ENCODE results near the gene USPL1.

DNA sequence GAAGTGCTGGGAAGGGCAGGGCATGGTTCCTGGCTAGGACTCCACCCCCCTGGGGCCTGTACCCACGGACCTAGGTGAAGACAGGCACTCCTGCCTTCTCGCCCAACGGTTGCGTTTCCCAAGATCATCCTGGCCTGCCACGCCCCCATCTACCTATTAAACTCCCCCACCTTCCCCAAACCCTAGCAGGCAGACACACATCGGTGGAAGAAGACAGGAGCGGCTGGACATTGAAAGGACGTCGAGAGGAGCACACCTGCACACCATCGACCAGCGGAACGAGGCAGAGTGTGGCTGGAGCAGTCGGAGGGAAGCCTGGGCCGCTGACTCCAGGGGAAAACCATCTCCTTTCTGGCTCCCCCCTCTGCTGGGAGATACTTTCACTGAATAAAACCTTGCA, 72.0 kb downstream of the USPL1 start:
- TF ChIP-seq, protein P1, sequence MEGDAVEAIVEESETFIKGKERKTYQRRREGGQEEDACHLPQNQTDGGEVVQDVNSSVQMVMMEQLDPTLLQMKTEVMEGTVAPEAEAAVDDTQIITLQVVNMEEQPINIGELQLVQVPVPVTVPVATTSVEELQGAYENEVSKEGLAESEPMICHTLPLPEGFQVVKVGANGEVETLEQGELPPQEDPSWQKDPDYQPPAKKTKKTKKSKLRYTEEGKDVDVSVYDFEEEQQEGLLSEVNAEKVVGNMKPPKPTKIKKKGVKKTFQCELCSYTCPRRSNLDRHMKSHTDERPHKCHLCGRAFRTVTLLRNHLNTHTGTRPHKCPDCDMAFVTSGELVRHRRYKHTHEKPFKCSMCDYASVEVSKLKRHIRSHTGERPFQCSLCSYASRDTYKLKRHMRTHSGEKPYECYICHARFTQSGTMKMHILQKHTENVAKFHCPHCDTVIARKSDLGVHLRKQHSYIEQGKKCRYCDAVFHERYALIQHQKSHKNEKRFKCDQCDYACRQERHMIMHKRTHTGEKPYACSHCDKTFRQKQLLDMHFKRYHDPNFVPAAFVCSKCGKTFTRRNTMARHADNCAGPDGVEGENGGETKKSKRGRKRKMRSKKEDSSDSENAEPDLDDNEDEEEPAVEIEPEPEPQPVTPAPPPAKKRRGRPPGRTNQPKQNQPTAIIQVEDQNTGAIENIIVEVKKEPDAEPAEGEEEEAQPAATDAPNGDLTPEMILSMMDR (IDR thresholded peaks at IDR 0.05 in 4 of 5, conservative IDR thresholded peaks at IDR 0.05 in 1 of 5): no peak
- TF ChIP-seq POLR2A (IDR thresholded peaks at IDR 0.05): no peak
